Measurements from ENCODE around the gene TP73. TPM values are rescaled to one million over a fixed set of nuclear protein-coding genes. Genes with fewer than 3 reads are reported as not detected.

TP73 gene
- total RNA-seq, 2 donors from 2014 or later: not detected

DNA sequence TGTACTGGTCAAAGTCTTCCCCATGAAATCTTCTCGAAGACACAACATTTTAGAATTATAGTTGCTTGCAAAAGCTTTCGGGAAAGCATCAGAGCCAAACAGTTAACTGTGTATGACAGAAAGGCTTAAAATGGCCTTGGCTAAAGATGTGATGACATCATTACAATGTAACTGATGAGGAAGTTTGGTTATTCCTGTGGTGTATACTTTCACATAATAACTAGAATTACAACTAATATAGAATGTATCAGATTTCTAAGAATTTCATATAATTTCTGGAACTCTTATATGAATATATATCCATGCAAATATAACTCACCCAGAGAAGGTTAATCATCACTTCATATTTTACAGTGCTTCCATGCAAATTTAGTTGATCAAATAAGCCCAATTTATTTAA is 8.4 kb downstream of the TP73 start:
- H3K36me3 ChIP-seq: no peaks in the 10 kb centered on the region
- no peaks in the 10 kb centered on the region for H3K4me1 ChIP-seq (ENCODE audit: control insufficient read depth in 1 of 2, low read depth in 2 of 2)
- H3K9me3 ChIP-seq: no peaks in the 10 kb centered on the region
- no peak for ATAC-seq (ENCODE audit: insufficient number of reproducible peaks, low FRiP score, low read depth)
- H3K27ac ChIP-seq: no peak overlapping the region
- no peaks in the 10 kb centered on the region for H3K27me3 ChIP-seq (replicated peaks; ENCODE audit: insufficient read depth)
- DNase-seq (ENCODE audit: low spot score): no peak
- TF ChIP-seq, protein P1, sequence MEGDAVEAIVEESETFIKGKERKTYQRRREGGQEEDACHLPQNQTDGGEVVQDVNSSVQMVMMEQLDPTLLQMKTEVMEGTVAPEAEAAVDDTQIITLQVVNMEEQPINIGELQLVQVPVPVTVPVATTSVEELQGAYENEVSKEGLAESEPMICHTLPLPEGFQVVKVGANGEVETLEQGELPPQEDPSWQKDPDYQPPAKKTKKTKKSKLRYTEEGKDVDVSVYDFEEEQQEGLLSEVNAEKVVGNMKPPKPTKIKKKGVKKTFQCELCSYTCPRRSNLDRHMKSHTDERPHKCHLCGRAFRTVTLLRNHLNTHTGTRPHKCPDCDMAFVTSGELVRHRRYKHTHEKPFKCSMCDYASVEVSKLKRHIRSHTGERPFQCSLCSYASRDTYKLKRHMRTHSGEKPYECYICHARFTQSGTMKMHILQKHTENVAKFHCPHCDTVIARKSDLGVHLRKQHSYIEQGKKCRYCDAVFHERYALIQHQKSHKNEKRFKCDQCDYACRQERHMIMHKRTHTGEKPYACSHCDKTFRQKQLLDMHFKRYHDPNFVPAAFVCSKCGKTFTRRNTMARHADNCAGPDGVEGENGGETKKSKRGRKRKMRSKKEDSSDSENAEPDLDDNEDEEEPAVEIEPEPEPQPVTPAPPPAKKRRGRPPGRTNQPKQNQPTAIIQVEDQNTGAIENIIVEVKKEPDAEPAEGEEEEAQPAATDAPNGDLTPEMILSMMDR (IDR thresholded peaks at IDR 0.05): no peak
- H3K4me3 ChIP-seq: no peak overlapping the region

- DNase-seq (ENCODE audit: low spot score) (no peak), ATAC-seq (ENCODE audit: insufficient number of reproducible peaks, low FRiP score, low read depth) (no peak)
- Histone ChIP-seq H3K36me3 (no peaks in the 10 kb centered on the region), H3K4me3 (no peak overlapping the region), H3K4me1 (ENCODE audit: control insufficient read depth in 1 of 2, low read depth in 2 of 2) (no peaks in the 10 kb centered on the region), H3K9me3 (no peaks in the 10 kb centered on the region), H3K27me3 (replicated peaks; ENCODE audit: insufficient read depth) (no peaks in the 10 kb centered on the region), H3K27ac (no peak overlapping the region)
- TF ChIP-seq, protein P1 (IDR thresholded peaks at IDR 0.05): no peak
These were observed 9.3 kb downstream of the TP73 start for GRCh38 chr1:3661631-3662030.

DNA sequence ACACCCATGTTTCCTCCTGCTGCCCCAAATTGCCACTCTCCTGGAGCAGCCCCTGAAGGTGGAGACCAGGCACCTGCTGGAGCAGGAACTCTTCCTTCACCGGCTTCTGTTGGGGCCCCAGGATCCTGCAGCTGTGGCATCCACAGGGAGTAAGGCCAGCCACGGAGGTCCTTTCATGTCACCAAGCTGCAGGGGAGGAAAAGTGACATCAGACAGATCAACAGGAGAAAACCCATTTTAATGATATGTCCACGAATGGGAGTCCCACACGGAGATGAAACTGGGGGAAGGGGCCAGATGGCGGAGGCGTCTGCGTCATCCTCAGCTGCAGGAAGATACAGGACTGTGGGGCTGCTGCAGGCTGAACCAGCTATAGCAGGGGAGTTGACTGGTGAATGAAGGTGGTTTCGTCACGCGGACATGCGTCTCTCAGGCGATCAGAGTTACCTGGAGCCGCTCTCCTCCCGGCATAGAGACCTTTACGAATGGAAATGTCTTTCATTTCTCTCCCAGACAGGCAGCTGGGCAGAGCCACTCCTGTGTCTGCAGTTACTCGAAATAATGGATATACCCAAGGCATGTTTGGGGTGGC is 9.9 kb downstream of the TP73 start:
- TF ChIP-seq, protein P1 (IDR thresholded peaks at IDR 0.05): no peak
- no peak for ATAC-seq (ENCODE audit: insufficient number of reproducible peaks, low FRiP score, low read depth)
- Histone ChIP-seq H3K27me3 (replicated peaks; ENCODE audit: insufficient read depth) (no peaks in the 10 kb centered on the region), H3K4me3 (no peak overlapping the region), H3K9me3 (no peaks in the 10 kb centered on the region), H3K4me1 (ENCODE audit: control insufficient read depth in 1 of 2, low read depth in 2 of 2) (no peaks in the 10 kb centered on the region), H3K27ac (no peak overlapping the region), H3K36me3 (no peaks in the 10 kb centered on the region)
- no peak for DNase-seq (ENCODE audit: low spot score)

DNA sequence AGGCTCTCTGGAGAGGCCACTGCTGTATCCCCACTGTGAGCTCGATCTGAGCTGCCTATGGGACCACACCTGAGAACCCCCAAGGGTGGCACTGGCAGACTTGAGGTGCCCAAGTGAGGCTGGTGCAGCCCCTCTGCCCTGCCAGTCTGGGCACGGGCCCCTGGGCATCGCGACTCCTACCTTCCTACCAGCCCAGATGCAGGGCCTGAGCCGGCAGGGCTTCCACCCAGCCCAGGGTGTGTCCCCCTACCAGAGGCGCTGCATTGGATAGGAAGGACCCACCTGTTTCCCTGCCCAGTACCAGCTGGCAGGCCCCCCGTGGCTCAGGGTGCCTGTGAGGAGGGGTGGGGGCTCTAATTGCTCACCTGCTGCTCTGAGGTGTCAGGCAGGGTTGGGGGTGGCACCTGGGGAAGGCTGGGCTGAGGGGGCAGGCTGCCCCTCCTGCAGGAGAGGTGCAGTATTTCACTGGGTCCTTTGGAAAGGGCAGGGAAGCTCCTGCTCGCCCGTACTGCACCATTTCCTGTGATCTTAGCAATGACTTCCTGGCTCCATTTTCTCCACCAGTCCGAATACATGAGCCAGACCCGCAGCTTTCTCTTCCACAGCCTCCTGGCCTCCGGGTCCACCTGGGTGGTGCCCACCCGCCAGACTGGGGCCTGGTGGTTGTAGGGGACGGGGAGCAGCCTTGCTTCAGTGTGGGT is 11.8 kb downstream of the TP73 start:
- Histone ChIP-seq H3K36me3 (no peaks in the 10 kb centered on the region), H3K4me3 (no peak overlapping the region), H3K27ac (no peak overlapping the region), H3K4me1 (ENCODE audit: control insufficient read depth in 1 of 2, low read depth in 2 of 2) (no peaks in the 10 kb centered on the region), H3K9me3 (no peaks in the 10 kb centered on the region), H3K27me3 (replicated peaks; ENCODE audit: insufficient read depth) (no peaks in the 10 kb centered on the region)
- TF ChIP-seq, protein P1 (IDR thresholded peaks at IDR 0.05): no peak
- no peak for DNase-seq (ENCODE audit: low spot score)
- ATAC-seq (ENCODE audit: insufficient number of reproducible peaks, low FRiP score, low read depth): no peak

DNA sequence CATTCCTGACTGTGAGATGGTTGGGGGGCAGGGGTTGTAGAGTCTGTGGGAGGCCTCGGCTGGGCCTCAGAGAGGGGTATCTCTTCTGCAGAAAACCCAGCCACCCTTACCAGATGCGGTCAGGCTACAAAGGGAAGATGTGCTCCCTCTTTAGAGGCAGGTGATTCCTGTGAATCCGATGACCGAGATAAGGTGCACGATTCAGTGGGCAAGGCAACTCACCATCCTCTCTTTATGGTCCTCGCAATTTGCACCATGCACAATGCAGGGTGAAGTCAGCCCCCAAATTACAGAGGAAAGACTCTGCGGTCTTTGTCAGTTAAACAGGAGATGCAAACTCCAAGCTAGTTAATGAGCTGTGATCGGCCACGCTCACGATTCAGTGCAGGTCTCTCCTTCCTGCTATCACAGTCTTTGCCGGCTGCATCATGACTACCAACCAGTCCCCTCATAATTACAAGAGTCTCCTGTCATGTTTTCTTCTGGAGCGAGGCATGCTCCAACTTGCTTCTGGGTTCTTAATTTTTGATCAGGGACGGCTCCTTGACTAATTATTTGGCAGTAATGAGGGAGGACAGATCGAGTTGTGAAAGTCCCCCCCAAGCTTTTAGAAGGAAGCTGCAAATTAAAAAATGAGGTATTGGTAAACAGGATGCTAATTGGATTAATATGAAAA is 12.5 kb downstream of the TP73 start:
- H3K27me3 ChIP-seq (replicated peaks; ENCODE audit: insufficient read depth): no peaks in the 10 kb centered on the region
- no peak overlapping the region for H3K27ac ChIP-seq
- no peaks in the 10 kb centered on the region for H3K4me1 ChIP-seq (ENCODE audit: control insufficient read depth in 1 of 2, low read depth in 2 of 2)
- H3K9me3 ChIP-seq: no peaks in the 10 kb centered on the region
- DNase-seq (ENCODE audit: low spot score): no peak
- TF ChIP-seq, protein P1 (IDR thresholded peaks at IDR 0.05): no peak
- no peaks in the 10 kb centered on the region for H3K36me3 ChIP-seq
- no peak overlapping the region for H3K4me3 ChIP-seq
- no peak for ATAC-seq (ENCODE audit: insufficient number of reproducible peaks, low FRiP score, low read depth)

Measured in thoracic aorta (tissue), 2 donors.